GM06990 (cell line): Measurements from ENCODE around the gene PLA1A.
A peak's percentile ranks its signal among the peaks of the same experiment; 100 is the strongest.

Experiments
- DNase-seq: peaks from one replicate; pipeline ENCODE4 v3.0.0-alpha.2; 2011; ENCODE audit not compliant: insufficient read length; ENCODE audit errors: extremely low read depth
- H3K27me3 ChIP-seq: replicated peaks from 2 replicates; pipeline ENCODE4 v1.6.0; 2011; ENCODE audit warnings: low read length; ENCODE audit not compliant: control insufficient read depth, insufficient read depth
- H3K36me3 ChIP-seq: 2 replicates; pipeline ENCODE4 v1.5.1; 2011; ENCODE audit warnings: low read length; ENCODE audit not compliant: control insufficient read depth, insufficient read depth
- H3K4me3 ChIP-seq: replicated peaks from 2 replicates; pipeline ENCODE4 v1.5.1; 2011; ENCODE audit warnings: low read depth, mild to moderate bottlenecking, control low read depth, low read length
- CTCF ChIP-seq: IDR thresholded peaks from 2 replicates; pipeline ENCODE4 v1.5.1; 2011; ENCODE audit warnings: low read length, control low read depth, mild to moderate bottlenecking, inconsistent platforms; ENCODE audit not compliant: insufficient read depth, poor library complexity, severe bottlenecking

PLA1A gene

GRCh38 chr3:119632829-119633228 lies 35.1 kb downstream of the PLA1A start:
- no peaks in the 10 kb centered on the region for H3K27me3 ChIP-seq
- no peak for DNase-seq
- TF ChIP-seq CTCF, result no peak
- H3K4me3 ChIP-seq, result no peak overlapping the region
- H3K36me3 ChIP-seq, result no peaks in the 10 kb centered on the region

- H3K4me3 ChIP-seq, result no peak overlapping the region
- H3K27me3 ChIP-seq, result no peaks in the 10 kb centered on the region
- no peak for DNase-seq
- no peak for TF ChIP-seq CTCF
- H3K36me3 ChIP-seq, result no peaks in the 10 kb centered on the region
Observed at GRCh38 chr3:119635719-119636118, 38.0 kb downstream of the PLA1A start.

GRCh38 chr3:119636249-119636648 lies 38.6 kb downstream of the PLA1A start:
- H3K4me3 ChIP-seq, result no peak overlapping the region
- H3K36me3 ChIP-seq, result no peaks in the 10 kb centered on the region
- DNase-seq, result no peak
- TF ChIP-seq CTCF, result no peak
- no peaks in the 10 kb centered on the region for H3K27me3 ChIP-seq

GRCh38 chr3:119636891-119637611 lies 39.4 kb downstream of the PLA1A start:
- DNase-seq, result no peak
- Histone ChIP-seq H3K36me3 (peaks cover 1% of the 10 kb centered on the region), H3K27me3 (no peaks in the 10 kb centered on the region), H3K4me3 (no peak overlapping the region)
- TF ChIP-seq CTCF, result no peak

GRCh38 chr3:119637679-119638477 lies 40.2 kb downstream of the PLA1A start:
- TF ChIP-seq CTCF, result no peak
- Histone ChIP-seq H3K36me3 (peaks cover 3% of the 10 kb centered on the region), H3K4me3 (peak overlapping the region; percentile 24), H3K27me3 (no peaks in the 10 kb centered on the region)
- peak; percentile 76 for DNase-seq
